Measurements from ENCODE around the gene IGFLR1. TPM values are rescaled to one million over a fixed set of nuclear protein-coding genes. Genes with fewer than 3 reads are reported as not detected.

IGFLR1 gene
- total RNA-seq, 1 donor from 2014 or later: 6.3 TPM

DNA sequence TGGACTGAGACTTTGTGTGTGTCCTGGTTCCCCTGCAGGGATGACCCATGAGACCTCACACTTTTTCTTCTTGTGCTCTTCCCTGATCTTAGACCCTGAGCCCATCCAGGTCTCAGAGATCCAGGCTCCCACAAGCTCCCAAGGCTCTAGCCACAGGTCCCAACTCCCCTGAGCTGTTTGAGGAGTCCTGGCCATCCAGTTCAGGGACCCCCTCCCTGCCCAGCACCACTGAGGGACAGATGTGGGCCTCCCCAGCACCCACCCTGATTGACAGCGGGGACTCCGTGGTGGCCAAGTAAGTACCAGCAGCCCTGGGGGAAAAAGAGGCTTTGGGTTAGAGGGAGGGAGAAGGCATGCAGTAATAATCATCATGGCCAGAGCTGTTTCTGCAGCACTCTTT lies 17.4 kb upstream of the IGFLR1 start:
- TF ChIP-seq, protein P1, sequence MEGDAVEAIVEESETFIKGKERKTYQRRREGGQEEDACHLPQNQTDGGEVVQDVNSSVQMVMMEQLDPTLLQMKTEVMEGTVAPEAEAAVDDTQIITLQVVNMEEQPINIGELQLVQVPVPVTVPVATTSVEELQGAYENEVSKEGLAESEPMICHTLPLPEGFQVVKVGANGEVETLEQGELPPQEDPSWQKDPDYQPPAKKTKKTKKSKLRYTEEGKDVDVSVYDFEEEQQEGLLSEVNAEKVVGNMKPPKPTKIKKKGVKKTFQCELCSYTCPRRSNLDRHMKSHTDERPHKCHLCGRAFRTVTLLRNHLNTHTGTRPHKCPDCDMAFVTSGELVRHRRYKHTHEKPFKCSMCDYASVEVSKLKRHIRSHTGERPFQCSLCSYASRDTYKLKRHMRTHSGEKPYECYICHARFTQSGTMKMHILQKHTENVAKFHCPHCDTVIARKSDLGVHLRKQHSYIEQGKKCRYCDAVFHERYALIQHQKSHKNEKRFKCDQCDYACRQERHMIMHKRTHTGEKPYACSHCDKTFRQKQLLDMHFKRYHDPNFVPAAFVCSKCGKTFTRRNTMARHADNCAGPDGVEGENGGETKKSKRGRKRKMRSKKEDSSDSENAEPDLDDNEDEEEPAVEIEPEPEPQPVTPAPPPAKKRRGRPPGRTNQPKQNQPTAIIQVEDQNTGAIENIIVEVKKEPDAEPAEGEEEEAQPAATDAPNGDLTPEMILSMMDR (conservative IDR thresholded peaks at IDR 0.05): no peak
- Mint-ChIP-seq H3K4me3 (peak overlapping the region; percentile 97), H3K4me1 (peaks cover 25% of the 10 kb centered on the region), H3K36me3 (ENCODE audit: low read depth) (peaks cover 4% of the 10 kb centered on the region), H3K27ac (ENCODE audit: unreplicated experiment) (no peak overlapping the region), H3K27me3 (ENCODE audit: low read depth) (peaks cover 2% of the 10 kb centered on the region), H3K9me3 (no peaks in the 10 kb centered on the region)
- no peak for DNase-seq (ENCODE audit: low read depth, low spot score)

DNA sequence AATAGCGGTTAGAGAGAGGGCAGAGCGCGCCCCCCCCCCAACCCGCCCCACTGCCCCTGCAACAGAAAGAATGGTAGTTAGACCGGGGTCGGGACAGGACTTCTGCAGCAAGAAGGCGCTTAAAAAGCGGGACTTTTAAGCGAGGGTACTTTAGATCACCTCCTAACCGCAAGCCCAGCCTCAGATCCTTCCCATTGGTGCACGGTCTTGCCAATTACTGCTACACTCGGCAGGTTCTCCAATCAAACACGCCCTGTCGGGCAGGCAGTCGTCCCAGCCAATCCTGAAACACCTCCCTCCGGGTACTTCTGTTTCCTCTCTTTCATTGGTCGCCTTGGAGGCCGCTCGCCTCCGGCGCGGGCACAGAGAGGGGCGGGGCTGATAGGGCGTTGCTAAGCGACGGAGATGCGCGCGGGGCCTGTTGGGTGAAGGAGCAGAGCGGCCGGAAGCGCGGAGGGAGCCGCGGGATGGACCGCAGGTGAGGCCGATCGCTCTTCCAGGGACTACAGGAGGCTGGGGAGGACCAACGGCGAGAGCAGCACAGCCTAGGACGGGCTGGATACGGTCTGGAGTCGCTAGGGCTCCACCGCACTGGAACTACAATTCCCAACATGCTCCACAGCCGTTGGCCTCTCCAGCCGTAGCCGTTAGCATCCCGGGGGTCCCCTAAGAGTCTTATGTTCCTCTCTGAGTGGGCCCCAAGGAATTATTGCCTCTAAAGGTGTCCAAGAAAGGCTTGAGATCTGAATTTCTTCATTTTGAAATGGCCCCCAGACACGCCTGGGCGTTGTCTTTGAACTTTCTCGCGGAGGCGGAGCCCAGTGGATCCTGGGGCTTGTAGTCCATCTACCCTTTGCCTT lies 15.7 kb upstream of the IGFLR1 start, which contains the start of gene PROSER3:
Gene PROSER3, plus strand, starts transcription at position 428 of the 860 bp plus-strand sequence. Its CDS starts 40 bp downstream, at position 468.
- Mint-ChIP-seq H3K4me1 (peaks cover 25% of the 10 kb centered on the region), H3K4me3 (peak within 1 kb of the TSS; percentile 97), H3K27ac (ENCODE audit: unreplicated experiment) (peak within 1 kb of the TSS; percentile 90), H3K36me3 (ENCODE audit: low read depth) (peaks cover 4% of the 10 kb centered on the region), H3K27me3 (ENCODE audit: low read depth) (peaks cover 2% of the 10 kb centered on the region), H3K9me3 (no peaks in the 10 kb centered on the region)
- peak; percentile 91 for DNase-seq (ENCODE audit: low read depth, low spot score)
- TF ChIP-seq, protein P1 (conservative IDR thresholded peaks at IDR 0.05): no peak

DNA sequence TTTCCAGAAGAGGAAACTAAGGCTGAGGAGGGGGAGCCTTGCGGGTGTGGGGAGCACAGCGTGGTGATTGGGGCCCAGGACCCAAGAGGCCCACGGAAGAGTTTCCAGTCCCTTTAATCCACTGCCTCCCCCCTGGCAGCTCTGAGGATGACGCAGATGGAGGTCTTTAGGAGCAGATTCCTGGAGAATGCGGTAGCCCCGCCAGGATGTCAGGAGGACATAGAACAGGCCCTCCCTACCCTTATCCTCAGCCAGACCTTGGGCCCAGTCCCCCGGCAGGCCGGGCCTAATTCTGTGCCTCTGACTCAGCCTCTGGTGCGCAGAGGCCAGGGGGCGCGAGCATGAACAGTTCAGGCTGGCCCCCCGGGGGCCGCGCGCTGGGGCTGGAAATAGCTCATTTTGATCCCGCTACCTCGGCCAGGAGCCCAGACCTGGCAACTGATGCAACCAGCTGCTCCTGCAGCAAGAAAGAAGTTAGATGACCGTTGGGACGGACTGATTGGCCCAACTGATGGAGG lies 15.0 kb upstream of the IGFLR1 start:
- Mint-ChIP-seq H3K4me3 (peak overlapping the region; percentile 97), H3K9me3 (no peaks in the 10 kb centered on the region), H3K27me3 (ENCODE audit: low read depth) (peaks cover 2% of the 10 kb centered on the region), H3K4me1 (peaks cover 25% of the 10 kb centered on the region), H3K36me3 (ENCODE audit: low read depth) (peaks cover 4% of the 10 kb centered on the region), H3K27ac (ENCODE audit: unreplicated experiment) (peak overlapping the region; percentile 90)
- no peak for DNase-seq (ENCODE audit: low read depth, low spot score)
- TF ChIP-seq, protein P1 (conservative IDR thresholded peaks at IDR 0.05): no peak

DNA sequence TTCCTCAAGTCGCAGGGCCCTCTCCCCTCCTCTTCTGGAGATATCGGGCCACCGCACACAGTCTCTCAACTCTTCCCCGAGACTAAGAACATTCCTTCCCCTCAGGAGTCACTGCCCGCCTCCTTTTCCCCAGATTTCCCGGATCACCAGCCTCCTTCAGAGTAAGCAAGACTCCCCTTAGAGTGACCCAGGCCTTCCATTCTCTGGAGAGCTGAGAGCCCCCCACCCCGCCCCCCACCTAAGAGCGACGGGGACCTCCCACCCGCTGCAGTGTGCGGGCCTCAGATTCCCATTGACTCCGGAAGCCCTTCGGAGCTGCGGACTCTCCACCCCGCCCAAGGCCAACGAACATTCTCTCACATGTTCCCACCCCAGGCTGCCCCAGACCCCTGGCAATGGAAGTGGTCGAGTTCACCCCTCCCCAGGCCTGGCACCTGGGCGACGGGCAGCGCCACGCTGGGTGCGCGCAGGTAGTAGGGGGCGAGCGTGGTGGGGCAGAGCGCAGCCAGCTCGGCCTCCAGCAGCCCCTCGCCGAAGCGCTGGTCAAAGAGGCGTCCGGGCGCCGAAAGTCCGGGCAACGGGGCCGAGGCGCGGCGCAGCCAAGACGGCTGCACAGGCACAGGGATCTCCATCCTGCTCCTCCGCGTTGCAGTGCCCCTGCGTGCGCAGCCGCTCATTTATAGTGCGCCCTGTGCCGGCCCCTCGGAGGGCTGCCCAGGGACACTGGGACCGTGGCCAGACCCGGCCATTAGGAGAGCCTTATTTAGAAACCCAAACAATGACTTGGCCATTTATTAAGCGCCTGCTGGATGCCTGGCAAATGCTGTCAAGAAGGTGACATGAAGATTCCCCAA lies 14.4 kb upstream of the IGFLR1 start, which contains the start of gene HSPB6:
Gene HSPB6, minus strand, starts transcription at position 653 of the 854 bp plus-strand sequence. Its CDS starts 21 bp downstream, at position 632.
- Mint-ChIP-seq H3K27me3 (ENCODE audit: low read depth) (peaks cover 2% of the 10 kb centered on the region), H3K4me1 (peaks cover 25% of the 10 kb centered on the region), H3K36me3 (ENCODE audit: low read depth) (no peaks in the 10 kb centered on the region), H3K9me3 (no peaks in the 10 kb centered on the region), H3K27ac (ENCODE audit: unreplicated experiment) (peak within 1 kb of the TSS; percentile 90), H3K4me3 (peak within 1 kb of the TSS; percentile 97)
- TF ChIP-seq, protein P1 (conservative IDR thresholded peaks at IDR 0.05): no peak
- no peak for DNase-seq (ENCODE audit: low read depth, low spot score)
